GM12891 (cell line): Measurements from ENCODE around the gene FAT3. TPM values are rescaled to one million over a fixed set of nuclear protein-coding genes. Genes with fewer than 3 reads are reported as not detected.

ENCODE experiments used
- DNase-seq: peaks from one replicate; pipeline ENCODE4 v3.0.0; 2011; ENCODE audit warnings: low spot score; ENCODE audit not compliant: insufficient read length
- FAIRE-seq: peaks from 2 replicates; lab custom pipeline; 2011; peaks lifted over from hg19 to GRCh38; lab: Jason Lieb, UNC
- PAX5 ChIP-seq: IDR thresholded peaks from 2 replicates; pipeline ENCODE4 v1.6.1; 2011; ENCODE audit warnings: low read length, moderate library complexity, mild to moderate bottlenecking; ENCODE audit not compliant: insufficient read depth, severe bottlenecking
- POLR2A ChIP-seq: IDR thresholded peaks from 2 replicates; pipeline ENCODE4 v1.6.1; 2011; ENCODE audit warnings: low read depth, low read length, control low read depth
- POLR2AphosphoS5 ChIP-seq: IDR thresholded peaks from 2 replicates; pipeline ENCODE4 v1.6.1; 2011; ENCODE audit warnings: low read depth, low read length, control low read depth
- POU2F2 ChIP-seq: IDR thresholded peaks from 2 replicates; pipeline ENCODE4 v1.6.1; 2011; ENCODE audit warnings: low read depth, mild to moderate bottlenecking, control low read depth, low read length, moderate library complexity
- SPI1 ChIP-seq: IDR thresholded peaks from 2 replicates; pipeline ENCODE4 v1.6.1; 2011; ENCODE audit warnings: low read depth, low read length, control low read depth
- TAF1 ChIP-seq: IDR thresholded peaks from 2 replicates; pipeline ENCODE4 v1.6.1; 2011; ENCODE audit warnings: low read depth, low read length, control low read depth
- polyA plus RNA-seq: library from polyadenylated mRNA; unstranded; fragments of >200 nt; gene quantifications from one replicate; pipeline ENCODE4 v1.2.1, GENCODE V29; 2012; ENCODE audit warnings: low read depth, missing spikeins, inconsistent platforms; ENCODE audit not compliant: missing spikeins

Gene FAT3
- not detected for polyA plus RNA-seq

- DNase-seq (no peak), FAIRE-seq (no peak)
Observed at GRCh38 chr11:92224407-92225124, at the start of gene FAT3. TSS of gene FAT3 (plus strand) at chr11:92224818. CDS start at chr11:92352113, 127,295 bp downstream.

GRCh38 chr11:92179017-92179670, 45.5 kb upstream of the FAT3 start:
- FAIRE-seq (no peak), DNase-seq (no peak)
- TF ChIP-seq POLR2A (no peak), POLR2AphosphoS5 (no peak), POU2F2 (no peak), SPI1 (no peak), PAX5 (no peak), TAF1 (no peak)

More at GRCh38 chr11:92224407-92225124, at the start of gene FAT3:
- TF ChIP-seq POU2F2, result no peak
- no peak for TF ChIP-seq POLR2A
- TF ChIP-seq PAX5, result no peak
- no peak for TF ChIP-seq TAF1
- TF ChIP-seq SPI1, result no peak
- TF ChIP-seq POLR2AphosphoS5, result no peak

- TF ChIP-seq POU2F2, result no peak
- TF ChIP-seq TAF1, result no peak
- no peak for TF ChIP-seq POLR2AphosphoS5
- TF ChIP-seq POLR2A, result no peak
- TF ChIP-seq SPI1, result no peak
- TF ChIP-seq PAX5, result no peak
- DNase-seq, result no peak
- FAIRE-seq, result no peak
Observed at GRCh38 chr11:92180226-92180625, 44.4 kb upstream of the FAT3 start.

GRCh38 chr11:92180664-92181251, 43.9 kb upstream of the FAT3 start:
- FAIRE-seq (no peak), DNase-seq (no peak)
- no peak for TF ChIP-seq SPI1
- TF ChIP-seq PAX5, result no peak

GRCh38 chr11:92190535-92191206, 33.9 kb upstream of the FAT3 start:
- FAIRE-seq (no peak), DNase-seq (no peak)
- TF ChIP-seq PAX5, result no peak
- TF ChIP-seq POLR2A, result no peak
- TF ChIP-seq TAF1, result no peak
- TF ChIP-seq POU2F2, result no peak
- no peak for TF ChIP-seq SPI1
- no peak for TF ChIP-seq POLR2AphosphoS5

- no peak for FAIRE-seq
- DNase-seq, result no peak
- TF ChIP-seq PAX5 (no peak), POLR2A (no peak), POU2F2 (no peak)
Observed at GRCh38 chr11:92192141-92192540, 32.5 kb upstream of the FAT3 start.

GRCh38 chr11:92198268-92198667, 26.4 kb upstream of the FAT3 start:
- no peak for TF ChIP-seq POLR2A
- TF ChIP-seq SPI1, result no peak
- no peak for TF ChIP-seq POU2F2
- TF ChIP-seq POLR2AphosphoS5, result no peak
- TF ChIP-seq PAX5, result no peak
- TF ChIP-seq TAF1, result no peak
- FAIRE-seq (no peak), DNase-seq (no peak)

GRCh38 chr11:92199991-92200390, 24.6 kb upstream of the FAT3 start:
- FAIRE-seq (no peak), DNase-seq (no peak)
- TF ChIP-seq POU2F2 (no peak), POLR2AphosphoS5 (no peak), POLR2A (no peak), PAX5 (no peak), TAF1 (no peak), SPI1 (no peak)

GRCh38 chr11:92204731-92205130, 19.9 kb upstream of the FAT3 start:
- FAIRE-seq (no peak), DNase-seq (no peak)
- no peak for TF ChIP-seq POU2F2
- TF ChIP-seq POLR2A, result no peak
- no peak for TF ChIP-seq SPI1
- no peak for TF ChIP-seq POLR2AphosphoS5
- TF ChIP-seq PAX5, result no peak
- TF ChIP-seq TAF1, result no peak

- FAIRE-seq (no peak), DNase-seq (no peak)
- no peak for TF ChIP-seq POLR2A
Observed at GRCh38 chr11:92206441-92206840, 18.2 kb upstream of the FAT3 start.
